Fibroblast of villous mesenchyme (primary cell): Measurements from ENCODE around the gene SCT. TPM values are rescaled to one million over a fixed set of nuclear protein-coding genes. Genes with fewer than 3 reads are reported as not detected.

Experiments used
- DNase-seq: peaks from one replicate; pipeline ENCODE4 v3.0.0-alpha.2; 2010; ENCODE audit warnings: low read depth
- H3K4me3 ChIP-seq: 2 replicates; pipeline ENCODE4 v1.5.1; 2011; ENCODE audit warnings: low read depth, mild to moderate bottlenecking, low read length
- total RNA-seq: library from RNA; depleted of rRNA; stranded (reverse); fragments of >200 nt; gene quantifications from 2 replicates; pipeline ENCODE4 v1.2.3, GENCODE V29; 2012
- TF ChIP-seq, protein P1 (sequence below): IDR thresholded peaks from 2 replicates; pipeline ENCODE4 v1.5.1; 2012; ENCODE audit warnings: low read depth, mild to moderate bottlenecking, low read length; ENCODE audit not compliant: insufficient read depth

Gene SCT
- total RNA-seq, 1 donor = not detected

DNA sequence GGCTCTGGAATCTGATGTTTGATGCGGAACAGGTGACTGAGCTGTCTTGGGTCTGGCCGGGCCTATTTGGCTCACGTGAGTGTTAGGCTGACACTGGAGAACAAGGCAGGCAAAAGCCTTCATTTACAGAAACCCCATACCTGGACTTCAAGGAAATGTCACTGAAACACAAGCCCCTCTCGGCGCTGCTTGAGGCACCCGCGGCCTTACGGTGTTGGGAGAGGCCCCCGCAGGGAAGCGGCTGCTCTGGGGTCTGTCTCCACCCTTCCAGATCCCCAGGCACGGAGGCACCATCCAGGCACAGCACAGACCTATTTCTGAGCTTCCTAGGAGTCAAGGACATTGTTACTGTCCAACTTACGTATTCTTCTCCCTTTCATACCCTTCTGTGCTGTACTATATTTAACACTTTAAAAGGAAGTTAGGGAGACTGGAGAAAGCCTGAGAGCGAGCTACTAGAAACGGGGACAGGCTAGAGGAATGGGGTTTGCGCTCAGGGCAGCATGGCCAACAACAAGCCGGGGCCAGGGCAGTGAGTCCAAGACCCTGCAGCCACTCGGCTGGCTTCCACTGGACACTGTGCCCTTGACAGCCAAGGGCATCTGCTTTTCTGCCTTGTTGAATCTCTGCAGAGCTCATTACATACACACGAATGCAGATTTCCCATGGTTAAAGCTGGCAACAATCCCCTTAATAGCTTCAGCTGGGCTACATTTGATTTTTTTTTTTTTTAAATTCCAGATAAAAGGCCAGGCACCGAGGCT, 33.9 kb upstream of the SCT start:
- no peak for DNase-seq
- TF ChIP-seq, protein P1, sequence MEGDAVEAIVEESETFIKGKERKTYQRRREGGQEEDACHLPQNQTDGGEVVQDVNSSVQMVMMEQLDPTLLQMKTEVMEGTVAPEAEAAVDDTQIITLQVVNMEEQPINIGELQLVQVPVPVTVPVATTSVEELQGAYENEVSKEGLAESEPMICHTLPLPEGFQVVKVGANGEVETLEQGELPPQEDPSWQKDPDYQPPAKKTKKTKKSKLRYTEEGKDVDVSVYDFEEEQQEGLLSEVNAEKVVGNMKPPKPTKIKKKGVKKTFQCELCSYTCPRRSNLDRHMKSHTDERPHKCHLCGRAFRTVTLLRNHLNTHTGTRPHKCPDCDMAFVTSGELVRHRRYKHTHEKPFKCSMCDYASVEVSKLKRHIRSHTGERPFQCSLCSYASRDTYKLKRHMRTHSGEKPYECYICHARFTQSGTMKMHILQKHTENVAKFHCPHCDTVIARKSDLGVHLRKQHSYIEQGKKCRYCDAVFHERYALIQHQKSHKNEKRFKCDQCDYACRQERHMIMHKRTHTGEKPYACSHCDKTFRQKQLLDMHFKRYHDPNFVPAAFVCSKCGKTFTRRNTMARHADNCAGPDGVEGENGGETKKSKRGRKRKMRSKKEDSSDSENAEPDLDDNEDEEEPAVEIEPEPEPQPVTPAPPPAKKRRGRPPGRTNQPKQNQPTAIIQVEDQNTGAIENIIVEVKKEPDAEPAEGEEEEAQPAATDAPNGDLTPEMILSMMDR = no peak
- no peak overlapping the region for H3K4me3 ChIP-seq

DNA sequence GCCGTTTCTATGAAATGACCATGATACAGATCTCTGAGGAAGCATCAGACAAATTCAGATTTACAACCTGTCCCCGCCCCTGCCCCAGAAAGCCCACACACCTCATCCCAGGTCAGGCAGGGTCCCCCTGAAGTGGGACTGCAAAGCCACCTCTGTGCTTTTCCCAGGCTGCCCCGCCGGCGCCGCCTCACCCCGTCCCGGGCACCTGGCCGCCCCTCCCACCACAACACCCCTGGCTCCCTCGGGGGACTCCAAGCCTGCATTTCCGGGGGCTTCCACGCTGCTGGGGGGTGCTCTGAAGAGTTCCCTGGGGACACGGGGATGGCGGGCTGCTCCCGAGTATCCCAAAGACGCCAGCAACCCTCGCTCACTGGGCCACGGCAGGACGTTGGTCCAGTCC, 33.3 kb upstream of the SCT start:
- no peak for DNase-seq
- H3K4me3 ChIP-seq = no peak overlapping the region
- TF ChIP-seq, protein P1 = no peak

DNA sequence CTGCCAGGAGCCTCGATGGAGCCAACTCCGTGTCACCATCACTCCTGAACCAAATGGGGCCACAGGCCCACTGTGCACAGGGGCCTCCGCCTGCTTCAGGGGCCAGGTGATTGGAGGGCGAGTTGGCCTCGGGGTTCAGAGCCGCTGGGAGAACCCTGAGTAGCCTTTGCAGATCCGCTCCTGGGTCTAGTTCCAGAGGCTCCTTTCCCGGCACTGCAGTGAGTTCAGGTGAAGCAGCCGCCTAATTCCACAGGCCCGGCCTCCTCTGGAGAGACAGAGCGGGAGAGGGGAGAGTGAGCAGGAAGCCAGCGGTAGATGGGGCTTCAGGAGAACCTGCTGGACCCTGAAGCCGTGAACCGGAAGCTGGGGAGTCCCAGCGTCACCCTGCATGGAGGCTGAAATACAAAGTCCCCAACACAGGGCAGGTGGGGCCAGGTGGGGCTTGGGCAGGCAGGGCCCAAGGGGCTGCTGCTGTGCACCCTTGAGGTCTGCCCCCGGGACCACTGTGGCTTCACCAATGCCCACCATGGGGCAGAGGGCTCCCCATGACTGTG, 32.6 kb upstream of the SCT start:
- DNase-seq = no peak
- H3K4me3 ChIP-seq = no peak overlapping the region
- TF ChIP-seq, protein P1 = no peak

DNA sequence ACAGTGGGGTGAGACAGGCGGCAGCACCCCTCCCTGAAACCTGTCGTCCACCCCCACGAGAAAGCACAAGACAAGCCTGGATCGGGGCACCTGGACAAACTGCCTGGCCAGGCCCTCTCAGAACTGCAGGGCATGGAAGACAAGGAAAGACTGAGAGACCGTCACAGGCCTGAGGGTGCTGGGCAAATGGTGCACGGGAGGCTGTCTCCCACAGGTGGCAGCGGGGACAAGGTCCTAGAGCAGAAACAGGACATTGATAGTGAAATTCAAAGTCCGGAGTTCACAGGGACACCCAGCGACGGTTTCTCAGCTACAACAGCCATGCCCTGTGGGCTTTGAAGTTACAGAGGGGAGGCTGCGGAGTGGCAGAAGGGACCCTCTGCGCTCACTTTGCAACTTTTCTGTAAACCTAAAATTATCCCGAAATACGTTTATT, 30.7 kb upstream of the SCT start:
- TF ChIP-seq, protein P1 = no peak
- no peak for DNase-seq
- no peak overlapping the region for H3K4me3 ChIP-seq

DNA sequence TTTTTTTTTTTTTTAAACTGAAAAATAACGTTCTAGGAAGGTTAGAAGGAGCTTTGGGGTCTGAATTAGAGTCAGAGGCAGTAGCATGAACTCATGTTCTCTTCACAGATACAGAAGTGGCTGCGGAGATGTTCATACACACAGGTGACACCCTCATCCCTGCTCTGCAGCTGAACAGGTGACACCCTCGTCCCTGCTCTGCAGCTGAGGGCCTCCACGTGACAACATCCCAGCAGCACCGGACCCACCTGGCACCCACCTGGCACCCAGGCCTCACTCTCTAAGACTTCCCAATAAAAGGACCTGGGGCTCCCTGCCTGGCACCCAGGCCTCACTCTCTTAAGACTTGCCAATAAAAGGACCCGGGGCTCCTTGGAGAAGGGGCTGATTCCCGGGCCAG, 29.9 kb upstream of the SCT start:
- TF ChIP-seq, protein P1 = no peak
- no peak for DNase-seq
- H3K4me3 ChIP-seq = no peak overlapping the region

DNA sequence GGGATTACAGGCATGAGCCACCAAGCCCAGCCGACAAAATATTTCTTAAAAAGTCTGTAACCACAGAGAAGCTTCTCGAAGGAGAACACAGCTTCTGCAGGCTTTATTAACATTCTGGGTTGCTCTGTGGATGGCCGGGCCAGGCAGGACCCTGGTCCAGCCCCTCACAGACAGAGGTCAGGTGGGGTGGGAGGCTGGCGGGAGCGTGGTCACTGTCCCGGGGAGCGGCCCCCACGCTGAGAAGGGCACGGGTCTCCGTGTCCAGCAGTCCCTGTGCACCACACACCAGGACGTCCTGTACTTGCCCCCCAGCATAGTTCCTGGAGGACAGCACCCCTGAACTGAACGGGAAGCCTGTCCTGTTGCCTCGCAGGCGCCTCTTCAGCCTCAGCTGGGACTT, 29.4 kb upstream of the SCT start:
- DNase-seq = no peak
- H3K4me3 ChIP-seq = no peak overlapping the region
- TF ChIP-seq, protein P1 = no peak
